Measurements from ENCODE around the gene LRRC4C. TPM values are rescaled to one million over a fixed set of nuclear protein-coding genes. Genes with fewer than 3 reads are reported as not detected.

LRRC4C gene
- total and polyA plus RNA-seq, 2 donors (not counting 3 experiments of a cell fraction or from before 2014, with no cell fraction given), result not detected

DNA sequence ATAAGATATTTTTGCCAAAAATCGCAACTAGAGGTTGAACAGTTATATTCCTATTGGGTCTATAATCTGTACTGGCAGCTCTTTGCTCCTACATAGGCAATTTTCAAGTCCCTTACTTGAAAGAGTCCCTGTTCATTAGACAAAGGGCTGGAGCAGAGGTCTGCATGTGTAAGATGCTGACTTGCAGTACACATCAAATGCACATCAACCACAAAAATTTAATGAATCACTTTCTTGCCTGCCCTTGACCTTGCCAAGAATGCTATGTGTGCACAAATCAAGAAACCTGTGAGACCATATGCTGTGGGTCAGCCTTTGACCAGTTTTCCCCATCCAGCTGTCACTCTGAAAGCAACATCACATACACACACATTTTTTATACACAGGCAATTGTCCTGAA lies 661.5 kb downstream of the LRRC4C start:
- Histone ChIP-seq H3K9me1 (replicated peaks; ENCODE audit: control insufficient read depth, extremely low read depth, insufficient read depth, low read length) (no peaks in the 10 kb centered on the region), H3K9ac (replicated peaks; ENCODE audit: extremely low read depth, insufficient read depth, low read length) (no peak overlapping the region), H3K27ac (ENCODE audit: insufficient read depth, low read depth, low read length) (no peak overlapping the region), H3K4me2 (ENCODE audit: insufficient read depth, low read length) (no peak overlapping the region), H3K4me1 (ENCODE audit: control insufficient read depth, extremely low read depth, insufficient read depth, low read length) (no peaks in the 10 kb centered on the region), H2AFZ (ENCODE audit: low read depth, low read length) (no peak overlapping the region), H3K79me2 (ENCODE audit: control insufficient read depth, insufficient read depth, low read length) (no peaks in the 10 kb centered on the region), H3K36me3 (ENCODE audit: control insufficient read depth in 2 of 2, extremely low read depth in 1 of 2, insufficient read depth in 2 of 2, low read length in 2 of 2) (no peaks in the 10 kb centered on the region), H4K20me1 (replicated peaks; ENCODE audit: control insufficient read depth, extremely low read depth, insufficient read depth, low read length) (no peaks in the 10 kb centered on the region), H3K27me3 (ENCODE audit: control insufficient read depth in 2 of 2, insufficient read depth in 2 of 2, low read length in 2 of 2) (no peaks in the 10 kb centered on the region), H3K9me3 (replicated peaks; ENCODE audit: control insufficient read depth, insufficient read depth, low read length) (no peaks in the 10 kb centered on the region), H3K4me3 (replicated peaks in 1 of 3; ENCODE audit: insufficient read depth in 1 of 3, low read depth in 1 of 3, low read length in 3 of 3) (no peak overlapping the region)
- FAIRE-seq (no peak), DNase-seq (ENCODE audit: low read depth, low spot score) (no peak)
- TF ChIP-seq FOS (IDR thresholded peaks at IDR 0.05; ENCODE audit: borderline replicate concordance, insufficient read depth, low read length), result no peak
- TF ChIP-seq, protein P1, sequence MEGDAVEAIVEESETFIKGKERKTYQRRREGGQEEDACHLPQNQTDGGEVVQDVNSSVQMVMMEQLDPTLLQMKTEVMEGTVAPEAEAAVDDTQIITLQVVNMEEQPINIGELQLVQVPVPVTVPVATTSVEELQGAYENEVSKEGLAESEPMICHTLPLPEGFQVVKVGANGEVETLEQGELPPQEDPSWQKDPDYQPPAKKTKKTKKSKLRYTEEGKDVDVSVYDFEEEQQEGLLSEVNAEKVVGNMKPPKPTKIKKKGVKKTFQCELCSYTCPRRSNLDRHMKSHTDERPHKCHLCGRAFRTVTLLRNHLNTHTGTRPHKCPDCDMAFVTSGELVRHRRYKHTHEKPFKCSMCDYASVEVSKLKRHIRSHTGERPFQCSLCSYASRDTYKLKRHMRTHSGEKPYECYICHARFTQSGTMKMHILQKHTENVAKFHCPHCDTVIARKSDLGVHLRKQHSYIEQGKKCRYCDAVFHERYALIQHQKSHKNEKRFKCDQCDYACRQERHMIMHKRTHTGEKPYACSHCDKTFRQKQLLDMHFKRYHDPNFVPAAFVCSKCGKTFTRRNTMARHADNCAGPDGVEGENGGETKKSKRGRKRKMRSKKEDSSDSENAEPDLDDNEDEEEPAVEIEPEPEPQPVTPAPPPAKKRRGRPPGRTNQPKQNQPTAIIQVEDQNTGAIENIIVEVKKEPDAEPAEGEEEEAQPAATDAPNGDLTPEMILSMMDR (IDR thresholded peaks at IDR 0.05; ENCODE audit: extremely low read depth in 1 of 2, insufficient read depth in 1 of 2, low read depth in 1 of 2, low read length in 2 of 2), result no peak
- TF ChIP-seq MYC (IDR thresholded peaks at IDR 0.05; ENCODE audit: low read depth, low read length), result no peak
- TF ChIP-seq JUN (IDR thresholded peaks at IDR 0.05; ENCODE audit: borderline replicate concordance, insufficient read depth, insufficient read length, low read depth), result no peak
- TF ChIP-seq EZH2 (IDR thresholded peaks at IDR 0.05; ENCODE audit: borderline replicate concordance, low read depth, low read length, severe bottlenecking), result no peak
- ChIA-PET POLR2A (no interaction called here), CTCF (no interaction called here)
- intact Hi-C loops (cut with micrococcal nuclease), result no loop called here
- dilution Hi-C loops (cut with MboI; ENCODE audit: extremely low pct_ligation_motif_present, low sequenced_read_pairs), result no loop called here
- no TSS peak for BruUV-seq (replicated peaks)

DNA sequence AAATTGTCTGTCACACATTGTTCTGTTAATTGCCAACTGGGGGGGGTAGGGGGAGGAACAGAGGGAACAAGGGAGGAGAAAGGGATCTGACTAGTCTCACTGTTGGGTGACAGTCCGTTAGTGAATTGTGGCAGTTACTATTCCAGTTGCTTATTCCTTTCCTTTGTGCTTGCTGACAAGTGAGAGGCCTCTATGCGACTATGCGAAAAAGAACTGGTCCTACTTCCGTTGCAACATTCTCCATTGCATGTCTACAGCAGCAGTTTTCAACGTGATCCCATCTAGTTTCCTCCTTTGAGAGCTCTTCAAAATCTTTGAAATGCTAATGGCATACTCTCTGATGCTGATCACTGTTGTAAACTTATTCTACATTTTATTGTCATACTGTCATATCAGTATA lies 672.2 kb downstream of the LRRC4C start:
- BruUV-seq (replicated peaks), result no TSS peak
- H3K4me1 ChIP-seq (ENCODE audit: control insufficient read depth, extremely low read depth, insufficient read depth, low read length), result no peaks in the 10 kb centered on the region
- H3K27ac ChIP-seq (ENCODE audit: insufficient read depth, low read depth, low read length), result no peak overlapping the region
- intact Hi-C loops (cut with micrococcal nuclease) (no loop called here), dilution Hi-C loops (cut with MboI; ENCODE audit: extremely low pct_ligation_motif_present, low sequenced_read_pairs) (no loop called here)
- no peaks in the 10 kb centered on the region for H4K20me1 ChIP-seq (replicated peaks; ENCODE audit: control insufficient read depth, extremely low read depth, insufficient read depth, low read length)
- ChIA-PET CTCF (no interaction called here), POLR2A (no interaction called here)
- no peaks in the 10 kb centered on the region for H3K27me3 ChIP-seq (ENCODE audit: control insufficient read depth in 2 of 2, insufficient read depth in 2 of 2, low read length in 2 of 2)
- no peaks in the 10 kb centered on the region for H3K36me3 ChIP-seq (ENCODE audit: control insufficient read depth in 2 of 2, extremely low read depth in 1 of 2, insufficient read depth in 2 of 2, low read length in 2 of 2)
- no peak overlapping the region for H3K4me2 ChIP-seq (ENCODE audit: insufficient read depth, low read length)
- no peaks in the 10 kb centered on the region for H3K9me3 ChIP-seq (replicated peaks; ENCODE audit: control insufficient read depth, insufficient read depth, low read length)
- H3K9ac ChIP-seq (replicated peaks; ENCODE audit: extremely low read depth, insufficient read depth, low read length), result no peak overlapping the region
- no peak for FAIRE-seq
- DNase-seq (ENCODE audit: low read depth, low spot score), result no peak
- no peaks in the 10 kb centered on the region for H3K79me2 ChIP-seq (ENCODE audit: control insufficient read depth, insufficient read depth, low read length)
- TF ChIP-seq EZH2 (IDR thresholded peaks at IDR 0.05; ENCODE audit: borderline replicate concordance, low read depth, low read length, severe bottlenecking) (no peak), JUN (IDR thresholded peaks at IDR 0.05; ENCODE audit: borderline replicate concordance, insufficient read depth, insufficient read length, low read depth) (no peak), POLR2A (IDR thresholded peaks at IDR 0.05; ENCODE audit: low read depth, low read length) (no peak), FOS (IDR thresholded peaks at IDR 0.05; ENCODE audit: borderline replicate concordance, insufficient read depth, low read length) (no peak), MYC (IDR thresholded peaks at IDR 0.05; ENCODE audit: low read depth, low read length) (no peak), POLR2AphosphoS5 (IDR thresholded peaks at IDR 0.05; ENCODE audit: insufficient read depth, low read depth, low read length) (no peak), GATA2 (IDR thresholded peaks at IDR 0.05; ENCODE audit: insufficient read depth, insufficient read length, low read depth, low read length) (no peak)
- TF ChIP-seq, protein P1 (IDR thresholded peaks at IDR 0.05; ENCODE audit: extremely low read depth in 1 of 2, insufficient read depth in 1 of 2, low read depth in 1 of 2, low read length in 2 of 2), result no peak
- TF ChIP-seq, protein P2, sequence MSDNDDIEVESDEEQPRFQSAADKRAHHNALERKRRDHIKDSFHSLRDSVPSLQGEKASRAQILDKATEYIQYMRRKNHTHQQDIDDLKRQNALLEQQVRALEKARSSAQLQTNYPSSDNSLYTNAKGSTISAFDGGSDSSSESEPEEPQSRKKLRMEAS (IDR thresholded peaks at IDR 0.05; ENCODE audit: insufficient read depth, insufficient read length), result no peak
- no peaks in the 10 kb centered on the region for H3K9me1 ChIP-seq (replicated peaks; ENCODE audit: control insufficient read depth, extremely low read depth, insufficient read depth, low read length)
- no peak overlapping the region for H3K4me3 ChIP-seq (replicated peaks in 1 of 3; ENCODE audit: insufficient read depth in 1 of 3, low read depth in 1 of 3, low read length in 3 of 3)
- H2AFZ ChIP-seq (ENCODE audit: low read depth, low read length), result no peak overlapping the region

Measured in endothelial cell of umbilical vein (primary cell).